GM21723 (cell line): Measurements from ENCODE around the gene IFNK.

Experiments
- ATAC-seq: cut with Tn5 transposase; IDR thresholded peaks from one replicate; pipeline ENCODE4 v1.9.1; 2021; ENCODE audit warnings: mild to moderate bottlenecking, moderate library complexity; ENCODE audit not compliant: unreplicated experiment

Gene IFNK

DNA sequence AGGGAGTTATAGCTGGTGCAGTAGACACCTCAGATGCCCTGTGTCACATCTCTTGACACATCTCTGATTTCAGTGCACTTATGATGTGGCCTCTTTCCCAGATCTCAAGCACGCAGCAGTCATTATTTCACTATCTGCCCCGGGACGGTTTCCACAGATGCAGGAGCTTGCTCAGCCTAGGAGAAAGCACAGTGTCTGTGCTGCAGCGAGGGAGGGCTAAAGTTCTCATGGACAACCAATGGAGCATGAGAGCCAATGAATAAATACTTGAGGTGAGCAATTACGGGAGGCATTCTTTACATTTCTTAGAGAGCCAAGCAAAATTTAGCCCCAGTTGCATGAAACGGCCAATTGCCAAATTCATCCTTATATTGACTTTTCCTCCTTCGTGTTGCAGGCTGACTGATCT, 12.9 kb downstream of the IFNK start:
- ATAC-seq: no peak

DNA sequence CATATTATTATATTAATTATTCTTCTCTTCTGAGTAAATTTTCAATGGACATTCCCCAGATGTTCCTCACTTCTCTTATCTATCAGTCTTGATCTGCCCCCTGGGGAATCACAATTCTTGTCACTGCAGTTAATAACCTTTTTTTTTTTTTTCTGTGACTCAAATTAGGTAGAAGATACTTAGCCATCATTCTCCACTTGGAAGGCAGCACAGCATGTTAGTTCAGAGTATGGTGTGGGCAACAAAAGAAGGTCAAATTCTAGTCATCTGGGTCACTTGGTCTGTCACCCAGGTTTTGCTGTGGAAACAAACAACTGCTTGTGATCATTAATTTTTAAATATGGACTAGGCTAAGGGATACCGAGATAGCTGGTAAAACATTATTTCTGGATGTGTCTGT, 13.7 kb downstream of the IFNK start:
- no peak for ATAC-seq

DNA sequence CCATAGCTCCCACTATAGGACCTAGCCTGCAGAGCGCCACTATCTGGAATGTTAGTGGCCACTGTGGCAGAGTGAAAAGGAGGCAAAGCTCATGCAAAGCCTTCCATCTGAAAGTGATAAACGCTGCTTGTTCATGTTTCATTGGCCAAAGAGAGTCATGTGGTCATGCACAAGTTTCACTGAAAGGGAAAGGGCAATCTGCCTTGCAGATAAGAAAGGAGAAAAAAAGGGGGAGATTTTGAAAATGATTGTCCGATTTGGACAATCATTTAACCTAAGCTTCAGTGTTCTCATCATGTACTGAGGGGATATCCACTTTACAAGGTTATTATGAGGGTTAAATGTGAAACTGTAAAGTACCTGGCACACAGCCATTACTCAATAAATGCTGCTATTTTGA, 14.6 kb downstream of the IFNK start:
- ATAC-seq: no peak

DNA sequence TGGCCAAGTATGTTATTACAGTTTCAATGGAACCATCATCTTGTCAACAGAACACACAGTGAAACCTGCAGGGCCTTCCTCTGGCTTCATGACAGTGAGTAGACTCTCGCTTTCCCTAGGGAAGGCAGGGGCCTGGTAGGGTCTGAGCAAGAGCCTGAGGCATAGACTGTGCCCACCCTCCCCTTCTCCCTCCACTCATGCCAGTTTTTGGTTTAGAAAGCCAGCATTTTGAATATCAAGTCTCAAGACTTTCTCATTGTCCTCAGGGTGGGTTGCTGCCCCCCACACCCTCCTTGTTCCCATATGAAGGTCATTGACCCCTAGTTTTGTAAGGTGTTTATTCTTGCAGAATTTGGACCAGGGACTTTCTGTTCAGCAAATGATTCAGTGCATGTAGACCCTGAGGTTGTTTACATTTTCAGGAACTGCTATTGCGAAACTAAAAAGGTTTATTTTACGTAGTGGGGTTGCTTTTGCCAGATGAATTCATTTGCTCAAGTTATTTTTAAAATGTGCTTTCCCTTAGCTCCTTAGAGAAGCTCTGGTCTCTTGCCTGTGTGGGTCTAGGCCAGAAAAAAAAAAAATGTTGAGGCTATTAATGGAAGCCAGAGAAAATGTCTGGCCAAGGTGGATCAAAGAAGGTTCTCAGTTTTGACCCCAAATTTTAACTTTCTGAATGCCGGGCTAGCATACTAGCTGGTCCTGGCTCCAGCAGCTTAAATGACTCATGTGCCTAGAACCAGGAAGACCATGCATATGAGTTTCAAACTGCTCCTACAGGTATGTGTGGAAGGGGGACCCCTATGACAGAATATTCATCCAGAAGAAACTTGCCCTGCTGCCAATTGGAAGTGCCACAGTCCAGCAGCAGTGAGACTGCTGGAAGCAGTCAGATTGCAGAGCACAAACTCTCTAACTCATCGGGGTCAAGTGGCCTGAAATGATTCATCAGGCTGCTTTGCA, 15.7 kb downstream of the IFNK start:
- ATAC-seq: no peak

DNA sequence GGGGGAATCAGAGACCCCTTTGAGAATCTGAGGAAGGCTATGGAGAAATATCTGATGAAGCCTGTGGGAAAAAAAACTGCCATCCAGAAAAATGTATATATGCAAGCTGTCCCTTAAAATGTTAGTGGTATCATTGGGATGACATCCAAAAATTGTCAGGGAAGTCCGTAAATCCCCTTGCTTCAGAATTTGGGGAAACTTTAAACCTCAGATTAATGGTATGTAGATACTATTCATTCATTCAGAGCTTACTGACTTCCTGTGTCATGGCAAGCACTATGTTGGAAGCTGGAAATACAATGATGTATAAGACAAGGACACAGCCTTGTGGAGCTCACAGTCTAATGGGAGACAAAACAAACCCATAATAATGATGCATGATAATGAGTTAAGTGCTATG, 16.4 kb downstream of the IFNK start:
- ATAC-seq: no peak

DNA sequence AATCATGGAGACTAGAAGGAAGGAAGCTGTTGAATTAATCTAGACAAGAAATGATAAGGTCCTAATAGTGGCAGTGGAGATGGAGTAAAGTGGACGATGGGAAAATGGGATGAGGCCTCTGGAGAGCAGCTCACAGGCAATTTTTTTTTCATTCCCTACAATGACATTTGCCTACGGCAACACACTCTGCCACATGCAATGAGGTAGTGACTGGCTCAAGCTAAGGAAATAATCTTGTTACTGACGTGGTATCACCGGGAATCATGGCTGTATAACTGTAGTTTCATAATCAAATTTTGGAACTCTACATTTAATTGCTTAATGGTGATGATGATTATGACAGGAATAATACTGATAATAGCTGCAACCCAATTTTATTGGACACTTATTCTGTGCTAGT, 17.6 kb downstream of the IFNK start:
- no peak for ATAC-seq

DNA sequence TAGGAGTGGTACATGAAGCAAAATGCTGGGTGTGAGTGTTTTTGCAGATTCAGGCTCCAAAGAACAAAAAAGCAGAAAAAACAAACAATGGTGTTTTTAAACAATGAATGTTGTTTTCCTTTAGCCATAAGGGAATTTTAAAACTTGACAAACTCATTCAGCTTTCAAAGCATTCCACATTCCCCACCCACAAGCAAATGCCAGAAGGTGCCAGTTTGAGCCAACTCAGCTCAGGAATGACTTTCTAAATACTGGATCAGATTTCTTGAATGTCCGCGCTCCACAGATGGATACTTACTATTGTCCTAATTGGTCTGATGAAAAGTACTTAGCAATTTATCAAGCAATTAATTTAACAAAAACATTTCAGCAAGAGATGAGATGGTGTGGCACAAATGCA, 18.4 kb downstream of the IFNK start:
- no peak for ATAC-seq

DNA sequence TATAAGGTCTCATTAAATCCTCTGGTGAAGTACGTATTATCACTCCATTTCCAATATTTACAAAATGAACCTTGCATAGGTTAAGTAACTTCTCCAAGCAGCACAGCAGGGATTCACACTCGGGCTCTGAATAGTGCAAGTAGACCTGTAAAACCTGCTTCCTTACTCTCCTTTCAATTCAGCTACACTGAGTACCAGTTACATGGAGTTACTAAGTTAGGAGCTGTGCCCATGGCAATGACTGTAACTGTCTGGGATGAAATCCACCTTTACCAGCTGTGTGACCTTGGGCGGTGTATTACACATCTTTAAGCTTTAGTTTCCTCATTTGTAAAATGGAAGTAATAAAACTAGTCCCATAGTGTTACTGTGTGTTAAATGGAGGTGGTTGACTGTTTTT, 21.4 kb downstream of the IFNK start:
- ATAC-seq: no peak

DNA sequence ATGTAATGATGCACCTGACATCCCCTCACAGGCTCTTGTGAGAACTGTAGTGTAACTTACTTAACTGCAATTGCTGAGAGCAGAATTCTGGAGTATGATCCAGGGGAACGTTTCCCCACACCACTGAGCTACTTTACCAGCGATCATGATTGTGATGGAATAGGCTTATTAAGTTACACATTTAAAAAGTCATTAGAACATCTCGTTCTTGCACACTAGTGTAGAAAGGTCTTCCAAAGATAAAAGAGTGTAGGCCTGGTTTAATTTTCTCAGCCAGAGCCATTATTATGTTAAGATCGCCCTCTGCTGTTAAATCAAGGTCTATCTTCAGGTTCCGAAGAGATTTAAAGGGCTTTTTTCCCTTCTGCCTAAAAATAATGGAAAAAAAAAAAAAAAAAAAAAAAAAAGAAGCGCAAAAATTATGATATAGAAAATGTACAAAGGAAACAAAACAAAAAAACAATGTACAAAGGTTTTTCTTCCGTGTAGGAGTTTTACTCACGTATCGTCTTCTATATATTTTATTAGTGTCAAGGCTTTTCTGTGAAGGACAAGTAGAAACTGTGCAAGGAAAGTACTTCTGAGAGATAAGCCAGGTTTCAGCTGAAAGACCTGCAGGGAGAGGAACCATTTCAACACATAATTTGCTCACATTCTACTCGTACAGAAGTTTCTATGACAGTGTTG, 24.1 kb downstream of the IFNK start:
- no peak for ATAC-seq

DNA sequence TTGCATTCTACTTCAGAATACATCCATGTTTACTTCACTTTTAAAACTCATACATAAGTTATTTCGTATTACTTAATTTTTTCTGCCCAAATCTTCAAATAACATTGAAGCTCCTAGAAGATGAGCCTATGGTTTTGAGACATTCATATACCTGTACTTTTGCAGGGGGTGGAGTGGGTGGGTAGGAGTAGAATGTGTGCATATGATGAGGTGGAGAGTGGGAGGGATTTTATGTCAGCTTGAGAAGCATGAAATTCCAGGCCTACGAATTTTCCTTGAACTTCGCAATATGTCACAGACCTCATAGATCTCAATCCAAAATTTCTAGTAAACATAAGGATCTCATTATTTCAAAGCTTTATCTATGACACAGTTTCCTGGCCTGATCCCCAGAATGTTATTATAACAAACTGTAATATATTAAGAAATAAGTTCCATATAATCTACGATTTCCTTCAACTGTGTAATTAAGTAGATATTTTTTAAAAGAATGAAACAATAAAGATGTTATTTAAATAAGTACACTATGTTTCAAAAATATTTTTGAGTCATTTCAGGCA, 25.2 kb downstream of the IFNK start:
- ATAC-seq: no peak

DNA sequence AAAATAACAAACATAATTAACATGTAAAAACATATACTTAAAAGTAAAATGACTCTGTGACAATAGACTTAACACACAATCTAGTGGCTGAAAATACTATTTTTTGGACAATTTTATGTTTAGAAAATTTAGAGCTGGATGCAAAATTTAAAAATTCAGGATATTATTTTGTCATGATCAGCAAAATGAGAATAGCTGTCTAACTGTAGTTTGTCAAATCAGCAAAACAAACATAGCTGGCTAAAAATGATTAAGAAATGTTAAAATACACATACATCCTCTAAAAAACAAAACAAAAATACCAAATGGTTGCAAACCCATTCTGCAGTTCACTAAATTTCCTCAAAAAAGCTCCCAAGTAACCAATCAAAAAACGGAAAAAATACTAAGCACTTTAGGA, 30.6 kb downstream of the IFNK start:
- ATAC-seq: no peak

DNA sequence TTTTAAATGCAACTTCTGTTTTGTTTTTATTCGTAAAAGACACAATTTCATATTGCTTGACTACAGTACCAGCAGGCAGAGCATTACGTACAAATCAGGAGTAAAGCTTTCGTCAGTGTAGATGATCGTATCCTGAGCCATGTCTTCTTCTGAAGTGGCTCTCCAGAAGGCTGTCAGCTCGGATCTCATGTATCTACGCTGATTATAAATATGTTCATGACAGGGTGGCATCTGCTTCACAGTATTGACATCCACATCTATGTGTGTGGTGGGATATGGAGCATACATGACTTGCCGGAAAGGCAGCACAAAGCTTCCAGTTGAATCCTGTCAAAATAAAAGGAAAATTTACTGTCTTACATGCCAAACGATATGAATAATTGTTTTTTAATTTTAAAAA, 32.4 kb downstream of the IFNK start:
- ATAC-seq: no peak

DNA sequence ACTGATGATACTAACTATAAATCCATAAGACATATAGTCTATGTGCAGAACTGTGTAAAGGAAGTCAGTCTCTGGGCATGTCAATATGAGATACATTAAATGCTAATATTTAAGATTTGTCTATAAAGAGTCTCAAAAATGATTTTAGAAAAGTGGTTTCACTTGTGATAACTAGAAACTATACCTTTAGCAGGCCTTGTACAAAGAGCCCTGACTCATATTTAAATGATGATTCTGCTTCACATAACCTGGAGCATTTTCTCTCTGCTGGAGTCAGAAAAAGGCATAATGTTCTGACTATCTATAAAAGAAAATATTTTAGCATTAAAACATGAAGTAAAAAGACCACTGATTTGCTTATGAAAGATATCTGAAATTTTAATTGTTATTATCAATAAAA, 34.2 kb downstream of the IFNK start:
- ATAC-seq: no peak

DNA sequence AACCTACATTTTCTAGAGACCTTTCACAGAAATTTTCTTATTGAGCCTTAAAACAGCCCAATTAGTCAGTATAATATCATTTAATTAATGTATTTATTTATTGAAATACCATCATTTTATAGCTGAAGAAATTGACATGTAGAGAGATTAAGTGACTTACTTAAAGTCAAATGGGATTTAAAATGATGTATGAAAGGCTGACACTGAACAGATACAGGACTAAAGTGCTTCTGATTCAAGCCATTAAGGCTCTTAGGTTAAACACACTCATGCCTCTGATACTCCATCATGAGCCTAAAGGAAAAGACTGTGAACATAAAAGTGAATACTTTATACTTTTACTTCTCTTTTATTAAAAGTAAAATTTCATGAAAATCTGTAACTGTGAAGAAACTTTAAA, 36.4 kb downstream of the IFNK start:
- no peak for ATAC-seq

DNA sequence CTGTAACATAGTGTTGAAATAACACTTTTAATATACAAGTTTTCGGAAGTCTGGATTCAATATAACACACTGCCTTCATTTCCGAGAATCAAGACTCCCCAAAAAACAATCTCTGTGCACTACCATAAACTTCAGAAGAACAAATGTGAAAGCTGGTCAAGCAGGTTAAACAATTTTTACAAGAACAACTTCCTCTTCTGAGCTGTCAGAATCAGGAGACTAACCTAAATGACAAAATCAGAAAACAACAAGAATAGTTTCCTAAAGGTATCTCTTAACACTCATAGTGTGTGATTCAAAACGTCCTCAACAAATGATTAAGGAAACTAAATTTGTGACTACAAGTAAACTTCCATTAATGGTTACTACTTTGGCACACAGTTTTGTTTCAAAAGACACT, 37.6 kb downstream of the IFNK start:
- peak; percentile 56 for ATAC-seq

DNA sequence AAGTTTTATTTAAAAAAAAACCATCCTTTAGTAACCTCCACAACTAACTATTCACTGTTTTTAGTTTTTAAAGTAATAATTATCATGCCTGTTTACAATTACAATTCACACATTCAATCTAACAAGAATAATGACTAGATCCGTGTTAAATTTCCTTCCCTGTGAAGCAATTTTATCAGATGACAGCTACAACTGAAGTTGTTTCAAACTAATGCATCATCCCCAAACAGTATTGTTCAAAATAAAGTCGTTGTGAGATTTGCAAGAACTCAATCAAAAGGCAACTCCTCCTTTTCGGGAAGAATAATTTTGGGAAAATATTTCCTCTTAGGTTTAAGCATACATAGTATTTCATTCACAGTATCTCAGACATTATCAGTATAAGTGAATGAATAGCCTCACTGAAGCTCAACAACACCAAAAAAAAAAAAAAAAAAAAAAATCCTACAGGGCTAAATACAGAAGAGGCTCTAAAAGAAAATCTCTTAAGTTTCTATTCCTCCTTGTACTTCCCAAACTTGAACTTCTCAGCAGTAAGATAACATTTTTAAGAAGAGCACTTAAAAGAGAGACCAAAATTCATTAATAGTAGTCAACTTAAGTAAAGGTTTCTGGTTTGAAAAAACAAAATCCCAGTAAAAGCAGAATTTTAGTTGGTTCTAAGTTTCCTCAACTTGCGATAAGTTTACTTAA, 39.8 kb downstream of the IFNK start:
- ATAC-seq: no peak

DNA sequence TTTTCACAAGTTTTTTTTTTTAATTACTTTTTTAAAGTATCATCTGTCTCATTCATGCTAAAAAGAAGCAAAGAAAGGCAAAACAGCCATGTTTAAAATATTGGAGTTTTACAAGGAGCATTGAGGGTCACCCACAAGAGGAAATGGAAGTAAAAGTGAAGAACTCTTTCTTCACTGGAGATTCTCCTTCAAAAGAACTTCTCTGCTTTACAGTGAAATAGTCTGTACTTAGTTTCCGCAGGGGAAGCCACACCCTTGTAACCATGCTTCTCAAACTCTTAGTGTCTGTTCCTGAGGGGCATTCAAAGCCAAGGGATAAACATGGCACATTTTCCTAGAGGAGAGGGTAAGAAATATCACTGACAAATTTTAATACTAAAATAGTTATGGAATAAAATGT, 40.6 kb downstream of the IFNK start:
- ATAC-seq: no peak

DNA sequence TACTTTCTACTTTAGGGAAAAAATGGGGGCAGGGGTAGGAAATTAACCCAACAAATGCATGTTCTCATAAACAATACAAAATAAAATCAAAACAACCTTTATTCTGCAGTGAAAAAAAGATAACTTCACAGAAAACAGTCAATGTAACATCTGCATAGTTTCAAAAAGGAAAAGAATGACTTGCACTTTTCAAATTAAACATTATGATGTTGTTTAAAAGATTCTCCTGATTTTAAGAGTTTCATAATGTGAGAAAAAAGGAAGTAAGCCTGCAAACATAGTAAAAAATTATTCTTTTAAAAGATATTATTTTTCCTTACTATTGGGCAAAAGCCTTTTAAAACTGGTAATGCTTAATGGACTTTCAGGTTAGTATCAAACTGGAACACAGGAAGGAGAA, 41.6 kb downstream of the IFNK start:
- ATAC-seq: no peak

DNA sequence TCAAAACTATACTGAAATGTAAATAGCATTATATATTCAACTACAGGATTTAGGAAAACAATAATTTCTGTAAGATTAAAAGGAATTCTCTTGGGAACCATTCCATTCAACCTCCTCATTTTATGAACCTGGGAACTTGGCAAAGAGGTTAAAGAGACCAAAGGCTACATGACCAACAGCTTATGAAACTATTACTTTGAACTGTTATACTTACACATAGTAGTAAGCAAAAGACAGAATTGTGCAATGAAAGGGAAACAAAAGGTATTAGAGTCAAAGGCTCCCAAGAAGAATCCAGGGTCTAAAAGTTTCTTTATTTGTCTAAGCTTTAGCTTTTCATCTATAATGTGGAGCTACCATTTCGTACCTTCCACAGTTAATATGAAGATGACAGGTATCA, 42.0 kb downstream of the IFNK start:
- no peak for ATAC-seq

DNA sequence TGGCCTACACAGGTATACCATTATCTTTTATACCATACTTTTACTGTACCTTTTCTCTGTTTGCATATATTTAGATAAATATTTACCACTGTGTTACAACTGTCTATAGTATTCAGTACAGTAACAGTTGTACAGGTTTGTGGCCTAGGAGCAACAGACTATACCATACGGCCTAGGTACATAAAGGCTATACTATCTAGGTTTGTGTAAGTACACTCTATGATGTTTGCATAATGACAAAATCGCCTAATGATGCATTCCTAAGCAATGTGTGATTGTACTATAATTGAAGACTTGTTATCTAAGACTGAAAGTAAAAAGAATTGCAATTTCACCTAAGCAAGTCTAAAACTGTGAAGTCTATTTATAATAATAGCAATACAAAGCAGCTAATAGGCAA, 45.3 kb downstream of the IFNK start:
- no peak for ATAC-seq

DNA sequence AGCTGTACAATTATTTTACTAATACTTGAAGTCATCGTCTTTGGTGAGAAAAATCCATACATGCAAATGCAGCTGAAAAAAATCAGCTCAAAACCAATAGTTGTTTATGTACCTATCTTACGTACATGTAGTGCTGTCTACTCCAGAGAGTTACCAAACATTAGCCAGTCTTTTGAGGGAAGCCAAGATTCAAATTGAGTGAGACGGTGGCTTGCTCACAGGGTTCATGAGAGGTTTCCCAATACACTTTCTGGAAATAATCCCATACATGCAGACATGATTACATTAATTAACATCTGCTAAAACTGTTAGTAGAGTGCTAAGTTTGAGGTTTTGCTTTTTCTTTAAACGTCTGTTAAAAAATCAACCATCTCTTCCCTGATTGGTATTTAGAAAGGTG, 46.9 kb downstream of the IFNK start:
- no peak for ATAC-seq

DNA sequence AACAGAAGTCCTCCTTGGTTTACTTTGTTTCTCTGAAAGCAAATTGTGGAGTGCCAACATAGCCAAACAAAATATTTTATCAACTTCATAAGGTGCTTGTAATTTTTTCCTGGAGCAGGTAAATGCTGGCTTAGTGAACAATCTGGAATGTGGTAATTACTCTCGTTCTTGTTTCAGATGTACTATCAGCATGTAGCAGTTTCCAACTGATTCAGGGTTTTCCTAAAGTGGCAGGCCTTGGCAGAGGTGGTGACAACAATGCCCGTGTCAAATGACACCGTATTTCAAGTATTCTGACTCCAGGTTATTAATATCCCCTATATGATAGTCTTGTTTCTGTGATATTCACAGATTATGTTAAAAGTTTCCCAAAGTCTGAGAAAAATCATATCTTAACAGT, 48.0 kb downstream of the IFNK start:
- no peak for ATAC-seq
